Stimulated activated CD8-positive, alpha-beta memory T cell treated with anti-CD3 and anti-CD28 coated beads, Interleukin-7, amount 100 ng/mL, for 24 hours (primary cell): ENCODE data around the gene CD163.
"Not testable (repeated sequence)": the region's sequence is repeated elsewhere in the genome, so short reads cannot be mapped to it uniquely, and the experiment has no call there.

Experiments used
- DNase-seq: peaks from one replicate; pipeline ENCODE4 v3.0.0-alpha.2; 2020; ENCODE audit warnings: low read depth

The CD163 gene

GRCh38 chr12:7503686-7504415 lies at the start of gene CD163:
Gene CD163, minus strand, starts transcription at chr12:7503777. Its CDS starts 87 bp downstream, at chr12:7503690.
- no peak for DNase-seq

- DNase-seq = no peak
Observed at GRCh38 chr12:7542813-7543212, 39.2 kb upstream of the CD163 start.

DNA sequence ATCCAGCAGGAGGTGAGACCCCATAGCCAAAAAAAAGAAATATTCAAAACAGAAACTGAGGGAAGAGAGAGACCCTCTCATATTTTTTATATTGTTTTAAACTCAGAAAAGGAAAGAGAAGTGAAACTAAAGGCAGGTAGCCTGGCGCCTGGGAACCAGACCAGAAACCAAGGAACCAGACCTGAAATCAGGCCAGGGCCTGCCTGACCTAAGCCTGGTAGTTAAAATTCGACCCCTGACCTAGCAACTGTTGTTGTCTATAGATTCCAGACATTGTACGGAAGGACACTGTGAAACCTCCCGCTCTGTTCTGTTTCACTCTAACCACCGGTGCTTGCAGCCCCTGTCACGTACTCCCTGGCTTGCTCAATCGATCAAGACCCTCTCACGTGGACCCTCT lies 38.5 kb upstream of the CD163 start:
- DNase-seq = no peak

GRCh38 chr12:7514416-7514815 lies 10.8 kb upstream of the CD163 start:
- DNase-seq = no peak

DNA sequence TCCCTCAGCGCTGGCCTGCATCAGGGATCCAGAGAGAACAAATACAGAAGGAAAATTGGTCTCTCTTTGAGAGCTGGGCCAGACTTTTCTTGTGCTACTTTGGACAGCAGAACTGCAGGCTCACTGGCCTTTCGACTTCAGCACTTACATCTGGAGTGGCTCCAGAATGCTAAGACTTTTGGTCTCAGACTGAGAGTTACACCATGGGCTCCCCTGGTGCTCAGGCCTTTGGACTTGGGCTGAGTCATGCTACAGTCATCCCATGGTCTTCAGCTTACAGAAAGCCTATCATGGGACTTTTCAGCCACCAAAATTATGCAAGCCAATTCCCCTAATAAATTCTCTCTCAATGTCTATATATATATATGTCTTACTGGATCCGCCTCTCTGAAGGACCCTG lies 9.0 kb upstream of the CD163 start:
- no peak for DNase-seq

- DNase-seq = not testable (repeated sequence)
Observed at GRCh38 chr12:7509793-7510470, 6.4 kb upstream of the CD163 start.

GRCh38 chr12:7502612-7503011 lies 965 bp downstream of the CD163 start:
- DNase-seq = no peak

GRCh38 chr12:7501031-7501588 lies 2.5 kb downstream of the CD163 start:
- DNase-seq = no peak

DNA sequence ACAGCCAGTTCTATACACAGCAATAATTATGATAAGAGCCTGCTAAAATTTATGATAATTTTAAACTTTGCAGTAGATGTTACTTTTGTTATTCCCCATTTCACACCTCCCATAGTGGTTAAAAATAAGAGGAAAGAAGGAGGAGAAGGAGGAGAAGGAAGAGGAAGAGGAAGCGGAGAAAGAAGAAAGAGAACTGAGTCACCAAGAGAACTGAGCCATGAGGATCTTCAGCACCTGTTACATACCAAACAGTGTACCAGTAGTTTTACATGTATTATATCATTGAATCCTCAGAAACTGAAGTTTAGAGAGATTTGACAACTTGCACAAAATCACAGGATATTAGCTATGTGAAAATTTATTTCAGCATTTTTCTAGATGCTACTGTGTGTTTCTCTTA lies 3.9 kb downstream of the CD163 start:
- no peak for DNase-seq

- no peak for DNase-seq
Observed at GRCh38 chr12:7498809-7499208, 4.8 kb downstream of the CD163 start.

- no peak for DNase-seq
Observed at GRCh38 chr12:7497661-7498060, 5.9 kb downstream of the CD163 start.

DNA sequence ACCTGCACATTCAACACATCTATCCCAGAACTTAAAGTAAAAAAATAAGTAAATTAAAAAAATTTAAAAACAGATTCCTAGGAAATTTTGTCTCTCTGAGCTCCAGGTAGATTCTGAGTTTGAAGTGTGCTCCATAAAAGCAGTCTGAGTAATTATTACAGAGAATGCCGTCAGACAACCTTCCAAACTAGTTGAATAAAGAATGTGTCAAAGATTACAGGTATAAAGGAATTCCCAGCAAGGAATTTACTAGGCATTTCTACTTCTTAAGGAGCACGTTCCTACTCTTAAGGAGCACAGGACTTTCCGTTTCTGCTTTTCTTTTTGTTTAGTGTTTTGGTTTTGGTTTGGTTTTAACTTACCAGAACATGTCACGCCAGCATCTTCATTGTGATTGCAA lies 7.1 kb downstream of the CD163 start:
- no peak for DNase-seq

DNA sequence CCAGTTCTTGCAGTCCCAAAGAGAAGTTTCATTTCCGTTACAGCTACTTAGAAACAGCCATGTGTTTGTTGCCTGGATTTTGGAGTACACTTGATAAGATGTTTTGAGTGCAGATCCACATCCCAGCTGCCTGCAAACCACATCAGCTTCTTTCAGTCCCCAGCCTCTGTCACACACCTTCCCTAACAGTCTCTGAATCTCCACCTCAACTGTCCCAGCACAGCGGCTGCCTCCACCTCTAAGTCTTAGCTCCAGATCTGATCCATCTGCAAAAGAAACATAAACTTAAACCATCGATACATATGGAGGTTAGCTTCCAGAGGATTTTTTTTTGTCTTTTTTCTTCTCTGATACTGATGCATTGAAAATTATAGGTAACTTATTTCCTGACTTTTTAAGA lies 8.4 kb downstream of the CD163 start:
- DNase-seq = no peak

GRCh38 chr12:7493006-7493405 lies 10.6 kb downstream of the CD163 start:
- DNase-seq = no peak

DNA sequence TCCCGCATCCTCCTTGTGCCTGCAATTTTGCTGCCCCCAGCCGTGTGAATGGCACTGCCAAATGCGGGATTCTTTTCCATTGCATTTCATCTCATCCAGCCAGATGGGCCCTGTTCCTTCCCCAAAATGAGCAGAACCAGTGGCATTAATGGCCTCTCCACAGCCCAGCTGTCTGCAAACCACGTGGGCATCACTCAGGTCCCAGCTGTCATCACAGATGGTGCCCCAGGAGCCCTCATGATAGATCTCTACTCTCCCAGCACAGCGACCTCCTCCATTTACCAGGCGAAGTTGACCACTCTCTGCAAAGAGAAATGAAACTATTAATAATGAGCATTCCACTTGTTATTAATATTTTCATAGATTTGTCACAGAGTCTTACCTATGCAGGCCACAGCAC lies 17.1 kb downstream of the CD163 start:
- DNase-seq = no peak

DNA sequence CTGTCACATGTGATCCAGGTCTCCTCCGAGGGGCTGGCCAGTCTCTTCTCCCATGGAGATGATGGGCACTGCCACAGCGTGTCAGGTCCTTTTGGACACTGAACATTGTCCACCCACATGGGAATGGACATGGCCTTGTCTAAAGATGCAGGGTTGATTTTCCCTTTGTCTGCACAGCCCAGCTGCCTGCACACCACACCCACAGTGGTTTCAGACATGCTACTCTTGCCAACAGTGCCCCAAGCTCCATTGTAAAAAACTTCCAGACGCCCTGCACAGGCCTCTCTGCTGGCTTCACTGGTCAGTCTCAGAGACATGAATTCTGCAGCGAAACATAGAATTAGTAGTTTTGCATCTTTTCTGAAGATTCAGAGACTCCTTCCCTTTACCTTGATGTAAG lies 18.5 kb downstream of the CD163 start:
- no peak for DNase-seq

- no peak for DNase-seq
Observed at GRCh38 chr12:7483343-7483742, 20.2 kb downstream of the CD163 start.

- no peak for DNase-seq
Observed at GRCh38 chr12:7479771-7480170, 23.8 kb downstream of the CD163 start.

GRCh38 chr12:7472060-7472459 lies 31.5 kb downstream of the CD163 start:
- no peak for DNase-seq

- peak; percentile 12 for DNase-seq
Observed at GRCh38 chr12:7460375-7461259, 43.0 kb downstream of the CD163 start.

DNA sequence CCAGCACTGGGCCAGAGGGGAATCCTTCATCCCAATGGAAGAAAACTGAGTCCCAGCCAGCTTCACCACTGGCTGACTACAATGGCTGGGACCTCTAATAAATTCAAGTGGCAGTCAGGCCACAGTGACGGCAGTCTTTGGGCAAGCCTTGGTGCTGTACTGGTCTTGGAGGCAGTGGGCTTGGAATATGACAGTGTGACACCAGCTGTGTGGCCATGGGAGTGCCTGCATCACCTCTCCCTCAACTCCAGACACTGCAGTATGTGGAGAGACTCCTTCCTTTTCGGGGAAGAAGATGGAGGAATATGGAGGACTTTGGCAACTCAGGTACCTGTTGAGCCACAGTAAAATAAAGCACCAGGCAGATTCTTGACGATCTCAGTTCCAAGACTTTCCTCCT lies 43.6 kb downstream of the CD163 start:
- DNase-seq = no peak

DNA sequence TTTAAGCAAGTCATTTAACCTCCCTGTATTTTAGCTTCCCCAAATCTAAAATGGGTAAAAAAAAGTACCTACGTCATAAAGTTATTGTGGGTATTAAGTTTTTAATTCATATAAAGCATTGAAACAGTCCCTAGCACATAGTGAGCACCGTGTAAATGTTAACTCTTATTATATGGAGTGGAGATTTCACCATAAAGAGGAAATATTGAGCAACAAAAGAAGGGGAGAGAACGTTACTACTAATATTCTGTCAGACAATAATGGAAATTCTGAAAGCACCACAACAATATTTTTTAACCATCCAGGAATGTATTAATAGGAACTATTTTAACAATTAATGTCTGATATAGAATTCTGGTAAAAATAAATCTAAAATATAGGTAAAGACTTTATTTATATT lies 51.8 kb downstream of the CD163 start:
- no peak for DNase-seq

GRCh38 chr12:7450667-7451066 lies 52.9 kb downstream of the CD163 start:
- DNase-seq = no peak
